Measurements from ENCODE around the gene MPV17L2. TPM values are rescaled to one million over a fixed set of nuclear protein-coding genes. Genes with fewer than 3 reads are reported as not detected.

The MPV17L2 gene
- total and polyA plus RNA-seq, 3 donors from 2014 or later = 11.2 to 15.8 (median 15.2) TPM

- Histone ChIP-seq H3K36me3 (ENCODE audit: low read depth, missing control alignments) (no peaks in the 10 kb centered on the region), H3K9me3 (no peaks in the 10 kb centered on the region), H3K27me3 (no peaks in the 10 kb centered on the region), H3K4me1 (peaks cover 29% of the 10 kb centered on the region), H3K27ac (peak overlapping the region; percentile 95 to 96), H3K4me3 (peak overlapping the region; percentile 70 to 94)
- no peak for TF ChIP-seq POLR2A (IDR thresholded peaks at IDR 0.05)
- TF ChIP-seq CTCF (IDR thresholded peaks at IDR 0.05) = peak; percentile 32 to 71 (median 61)
- 0 to 1% methylated on average over 22 of the region's 22 CpGs for WGBS, 2 donors
- DNase-seq = peak; percentile 99
- intact Hi-C loops (cut with DNase I; ENCODE audit: low total_unique reads) = no loop called here
Measured at GRCh38 chr19:18152442-18152816, 40.6 kb upstream of the MPV17L2 start.

- peak; percentile 100 for DNase-seq
- H3K9me3 ChIP-seq = no peaks in the 10 kb centered on the region
- intact Hi-C loops (cut with DNase I; ENCODE audit: low total_unique reads) = no loop called here
- peak within 1 kb of the TSS; percentile 95 to 96 for H3K27ac ChIP-seq
- H3K4me3 ChIP-seq = peak within 1 kb of the TSS; percentile 70 to 94
- WGBS, 2 donors = 1 to 3% methylated on average over 5 to 86 of the region's 86 CpGs
- TF ChIP-seq CTCF (IDR thresholded peaks at IDR 0.05) = peak in 1 of 3 experiments; percentile 6
- TF ChIP-seq POLR2A (IDR thresholded peaks at IDR 0.05) = no peak
- H3K4me1 ChIP-seq = peaks cover 33% of the 10 kb centered on the region
- H3K36me3 ChIP-seq (ENCODE audit: low read depth, missing control alignments) = no peaks in the 10 kb centered on the region
- H3K27me3 ChIP-seq = no peaks in the 10 kb centered on the region
Measured at GRCh38 chr19:18152817-18153555, 40.0 kb upstream of the MPV17L2 start, which contains the start of gene PIK3R2. TSS of gene PIK3R2 (plus strand) at chr19:18153163. CDS start at chr19:18155880, 2,717 bp downstream.

- peak overlapping the region; percentile 95 to 96 for H3K27ac ChIP-seq
- WGBS, 2 donors = 2 to 5% methylated on average over 9 to 30 of the region's 38 CpGs
- no peak for TF ChIP-seq POLR2A (IDR thresholded peaks at IDR 0.05)
- TF ChIP-seq CTCF (IDR thresholded peaks at IDR 0.05) = no peak
- H3K9me3 ChIP-seq = no peaks in the 10 kb centered on the region
- no peak for DNase-seq
- intact Hi-C loops (cut with DNase I; ENCODE audit: low total_unique reads) = no loop called here
- no peaks in the 10 kb centered on the region for H3K36me3 ChIP-seq (ENCODE audit: low read depth, missing control alignments)
- H3K27me3 ChIP-seq = no peaks in the 10 kb centered on the region
- H3K4me1 ChIP-seq = peaks cover 33% of the 10 kb centered on the region
- H3K4me3 ChIP-seq = peak overlapping the region; percentile 70 to 94
Measured at GRCh38 chr19:18153556-18154134, 39.4 kb upstream of the MPV17L2 start.

GRCh38 chr19:18155095-18156087 is 37.6 kb upstream of the MPV17L2 start:
- intact Hi-C loops (cut with DNase I; ENCODE audit: low total_unique reads) = no loop called here
- Histone ChIP-seq H3K27ac (peak overlapping the region; percentile 42 to 76), H3K4me3 (no peak overlapping the region), H3K27me3 (no peaks in the 10 kb centered on the region), H3K36me3 (ENCODE audit: low read depth, missing control alignments) (no peaks in the 10 kb centered on the region), H3K4me1 (peaks cover 34% of the 10 kb centered on the region), H3K9me3 (no peaks in the 10 kb centered on the region)
- DNase-seq = no peak
- TF ChIP-seq CTCF (IDR thresholded peaks at IDR 0.05) (no peak), POLR2A (IDR thresholded peaks at IDR 0.05) (no peak)
- 80 to 93% methylated on average over 3 to 37 of the region's 43 CpGs for WGBS, 2 donors

Data from testis (tissue), 3 donors.